GM21515 (cell line): ENCODE measurements around the gene PODXL2.
"Not testable (repeated sequence)": the region's sequence is repeated elsewhere in the genome, so short reads cannot be mapped to it uniquely, and the experiment has no call there.

ENCODE experiments used
- ATAC-seq: cut with Tn5 transposase; IDR thresholded peaks from one replicate; pipeline ENCODE4 v1.9.1; 2021; ENCODE audit not compliant: unreplicated experiment

PODXL2 gene

GRCh38 chr3:127604546-127605165 lies 24.3 kb upstream of the PODXL2 start:
- no peak for ATAC-seq

- not testable (repeated sequence) for ATAC-seq
These were observed 23.4 kb upstream of the PODXL2 start for GRCh38 chr3:127605547-127605946.

GRCh38 chr3:127606086-127606805 lies 22.7 kb upstream of the PODXL2 start:
- no peak for ATAC-seq

- no peak for ATAC-seq
These were observed 21.9 kb upstream of the PODXL2 start for GRCh38 chr3:127606981-127607595.

- no peak for ATAC-seq
These were observed 21.2 kb upstream of the PODXL2 start for GRCh38 chr3:127607675-127608361.

GRCh38 chr3:127608362-127608718 lies 20.6 kb upstream of the PODXL2 start:
- no peak for ATAC-seq

- ATAC-seq, result no peak
These were observed 18.9 kb upstream of the PODXL2 start for GRCh38 chr3:127610105-127610504.

GRCh38 chr3:127611251-127611650 lies 17.7 kb upstream of the PODXL2 start:
- no peak for ATAC-seq

GRCh38 chr3:127612966-127613365 lies 16.0 kb upstream of the PODXL2 start:
- ATAC-seq, result no peak

GRCh38 chr3:127613406-127613805 lies 15.6 kb upstream of the PODXL2 start:
- ATAC-seq, result no peak

- no peak for ATAC-seq
These were observed 13.9 kb upstream of the PODXL2 start for GRCh38 chr3:127614928-127615589.

GRCh38 chr3:127615631-127616305 lies 13.2 kb upstream of the PODXL2 start:
- ATAC-seq, result no peak

GRCh38 chr3:127616836-127617605 lies 12.0 kb upstream of the PODXL2 start:
- no peak for ATAC-seq

- ATAC-seq, result no peak
These were observed 10.1 kb upstream of the PODXL2 start for GRCh38 chr3:127618891-127619290.

GRCh38 chr3:127620637-127621375 lies 8.2 kb upstream of the PODXL2 start:
- ATAC-seq, result no peak

GRCh38 chr3:127622031-127622430 lies 7.0 kb upstream of the PODXL2 start:
- no peak for ATAC-seq

GRCh38 chr3:127622772-127623576 lies 6.0 kb upstream of the PODXL2 start:
- ATAC-seq, result no peak

- no peak for ATAC-seq
These were observed 4.9 kb upstream of the PODXL2 start for GRCh38 chr3:127624063-127624462.
